HG03432 (cell line): Measurements from ENCODE around the gene ELOVL6.
"Not testable (repeated sequence)": the region's sequence is repeated elsewhere in the genome, so short reads cannot be mapped to it uniquely, and the experiment has no call there.

Source experiments
- ATAC-seq: cut with Tn5 transposase; IDR thresholded peaks from one replicate; pipeline ENCODE4 v1.9.1; 2021; ENCODE audit warnings: mild to moderate bottlenecking, moderate library complexity; ENCODE audit not compliant: unreplicated experiment

The ELOVL6 gene

DNA sequence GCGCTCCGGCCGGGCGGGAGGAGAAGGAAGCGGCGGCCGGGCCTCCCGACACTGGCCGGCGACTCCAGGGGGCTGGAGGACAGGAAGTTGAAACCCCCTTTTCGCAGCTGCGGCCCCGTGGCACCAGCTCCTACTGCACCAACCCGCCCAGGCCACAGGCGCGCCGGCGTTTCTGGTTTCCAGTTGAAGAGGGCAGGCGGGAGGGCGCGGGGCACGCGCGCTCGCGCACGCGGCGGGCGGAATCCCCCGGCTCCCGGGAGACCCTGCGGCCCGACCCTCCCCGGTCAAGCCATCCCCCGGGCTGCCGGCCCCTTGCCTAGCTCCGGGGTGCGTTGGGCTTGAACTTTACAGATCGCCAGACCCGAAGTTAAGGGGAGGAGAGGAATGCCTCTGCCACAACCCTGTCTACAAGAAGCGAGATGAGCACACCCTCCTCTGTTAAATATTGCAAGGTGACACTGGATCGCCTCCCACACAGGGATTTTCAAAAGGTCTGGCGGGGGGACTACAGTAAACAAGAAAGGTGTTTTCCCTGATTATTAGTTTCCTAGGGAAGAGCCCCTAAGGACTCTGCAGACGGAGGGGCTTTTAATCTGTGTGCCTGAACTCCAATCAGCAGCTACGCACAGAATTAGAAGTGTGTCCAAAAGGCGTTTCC lies 1.4 kb downstream of the ELOVL6 start:
- ATAC-seq: peak; percentile 33

DNA sequence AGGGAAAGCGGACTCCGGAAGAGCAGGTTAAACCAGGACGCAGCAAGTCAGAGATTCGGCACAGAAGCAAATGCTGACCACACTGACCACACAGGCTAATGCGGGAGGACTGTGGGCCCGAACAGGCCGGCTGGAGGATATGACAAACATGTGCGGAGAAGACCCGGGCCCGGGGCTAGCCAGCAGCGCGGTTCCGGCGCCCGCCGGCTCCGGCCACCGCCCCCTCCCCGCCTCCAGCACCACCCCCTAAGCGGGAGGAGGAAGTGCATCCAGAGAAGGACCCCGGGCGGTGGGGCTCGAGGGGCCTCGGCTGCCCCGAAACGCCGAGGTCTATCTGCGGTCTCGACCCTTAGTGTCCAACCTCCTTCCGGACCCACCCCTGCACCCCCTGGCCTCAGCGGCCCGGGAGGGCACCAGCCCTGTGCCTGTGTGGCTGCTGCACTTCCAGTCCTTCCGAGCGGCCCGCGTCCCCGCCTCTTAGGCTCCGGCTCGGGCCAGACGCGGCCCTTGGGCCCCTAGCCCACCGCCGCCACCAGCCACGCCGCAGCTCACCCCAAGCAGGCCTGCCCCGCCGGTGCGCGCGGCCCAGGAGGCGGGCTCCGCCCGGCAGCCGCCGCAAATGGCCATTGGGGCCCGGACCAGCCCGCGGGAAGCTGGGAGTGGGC lies 2.1 kb downstream of the ELOVL6 start:
- ATAC-seq: peak; percentile 34

GRCh38 chr4:110195561-110196205 lies 2.7 kb downstream of the ELOVL6 start:
- ATAC-seq: peak; percentile 1

GRCh38 chr4:110193822-110194761 lies 4.3 kb downstream of the ELOVL6 start:
- peak; percentile 76 for ATAC-seq

DNA sequence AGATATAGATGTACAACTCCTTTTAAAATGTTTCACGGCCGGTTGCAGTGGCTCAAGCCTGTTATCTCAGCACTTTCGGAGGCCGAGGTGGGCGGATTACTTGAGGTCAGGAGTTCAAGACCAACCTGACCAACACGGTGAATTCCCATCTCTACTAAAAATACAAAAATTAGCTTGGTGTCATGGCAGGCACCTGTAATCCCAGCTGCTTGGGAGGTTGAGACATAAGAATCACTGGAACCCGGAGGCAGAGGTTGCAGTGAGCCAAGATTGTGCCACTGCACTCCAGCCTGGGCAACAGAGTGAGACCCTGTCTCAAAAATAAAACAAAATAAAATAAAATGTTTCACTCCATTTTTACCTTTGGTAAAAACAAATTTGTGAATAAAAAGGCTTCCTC lies 5.1 kb downstream of the ELOVL6 start:
- ATAC-seq: not testable (repeated sequence)

DNA sequence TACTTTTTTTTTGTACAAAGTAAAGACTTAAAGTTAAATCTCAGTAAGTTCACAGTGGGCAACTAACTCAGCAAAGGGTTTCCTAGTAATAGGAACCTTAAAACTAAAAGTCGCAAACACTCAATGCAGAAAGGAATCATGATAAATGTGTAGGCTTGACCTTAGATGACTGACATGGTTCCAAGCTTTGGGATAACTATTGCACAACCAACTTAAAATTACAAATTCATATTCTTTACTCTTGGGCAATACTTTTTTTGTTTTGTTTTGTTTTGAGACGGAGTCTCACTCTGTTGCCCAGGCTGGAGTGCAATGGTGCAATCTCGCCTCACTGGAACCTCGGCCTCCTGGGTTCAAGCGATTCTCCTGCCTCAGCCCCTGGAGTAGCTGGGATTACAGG lies 8.2 kb downstream of the ELOVL6 start:
- no peak for ATAC-seq

GRCh38 chr4:110188113-110188512 lies 10.3 kb downstream of the ELOVL6 start:
- peak; percentile 50 for ATAC-seq

GRCh38 chr4:110184791-110185155 lies 13.6 kb downstream of the ELOVL6 start:
- ATAC-seq: no peak

- peak; percentile 60 for ATAC-seq
Measured at GRCh38 chr4:110184140-110184790, 14.2 kb downstream of the ELOVL6 start.

- ATAC-seq: peak; percentile 40
Measured at GRCh38 chr4:110183643-110184042, 14.8 kb downstream of the ELOVL6 start.

DNA sequence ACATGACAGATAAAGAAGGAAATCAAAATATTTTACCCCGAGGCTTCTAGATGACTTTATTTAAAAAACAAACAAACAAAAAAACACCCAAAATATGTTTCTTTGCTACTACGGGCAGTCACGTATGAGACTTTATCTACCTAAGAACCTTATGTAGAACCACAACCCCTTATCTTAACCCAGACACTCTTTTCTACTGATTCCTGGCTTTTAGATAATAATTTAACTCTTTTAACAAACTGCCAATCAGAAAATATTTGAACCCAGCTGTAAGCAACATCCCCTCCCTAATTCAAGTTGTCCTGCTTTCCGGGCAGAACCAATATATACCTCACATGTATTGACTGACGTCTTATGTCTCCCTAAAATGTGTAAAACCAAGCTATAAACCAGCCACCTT lies 15.4 kb downstream of the ELOVL6 start:
- ATAC-seq: no peak

- ATAC-seq: no peak
Measured at GRCh38 chr4:110181890-110182289, 16.5 kb downstream of the ELOVL6 start.

DNA sequence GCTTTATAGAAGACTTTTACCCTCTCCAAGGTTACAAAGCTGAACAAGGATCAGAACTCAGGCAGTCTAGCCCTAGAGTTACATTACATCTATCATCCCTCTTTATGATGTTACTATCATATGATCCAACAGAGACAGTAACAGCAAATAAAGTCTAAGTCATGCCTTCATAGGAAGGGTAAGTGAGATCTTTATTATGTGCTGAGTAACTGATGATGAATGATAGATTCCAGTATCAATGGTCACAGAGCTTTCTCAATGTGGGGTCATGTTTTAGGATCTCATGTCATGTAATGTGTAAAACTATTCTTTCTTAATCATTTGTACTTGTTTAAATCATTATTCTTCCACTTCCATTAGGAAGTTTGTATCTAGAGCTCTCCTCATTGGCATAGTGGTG lies 22.8 kb downstream of the ELOVL6 start:
- no peak for ATAC-seq

DNA sequence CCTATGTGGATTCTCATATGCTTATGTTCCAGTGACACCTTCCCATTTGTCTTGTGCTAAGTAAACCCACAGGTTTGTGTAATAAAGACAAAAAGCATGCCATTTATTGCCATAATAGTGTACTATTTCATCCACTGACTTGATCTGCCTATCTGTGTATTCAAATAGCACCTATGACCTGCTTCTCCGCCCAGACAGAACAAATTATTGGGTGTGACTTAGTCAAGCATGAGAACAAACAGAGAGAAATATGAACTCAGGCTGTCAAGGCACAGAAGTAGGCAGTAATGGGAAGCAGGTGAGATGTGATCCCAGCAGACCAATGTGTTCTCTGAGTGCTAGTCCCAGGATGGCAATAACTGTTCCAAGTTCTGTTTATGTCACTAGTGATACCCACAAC lies 25.4 kb downstream of the ELOVL6 start:
- no peak for ATAC-seq

DNA sequence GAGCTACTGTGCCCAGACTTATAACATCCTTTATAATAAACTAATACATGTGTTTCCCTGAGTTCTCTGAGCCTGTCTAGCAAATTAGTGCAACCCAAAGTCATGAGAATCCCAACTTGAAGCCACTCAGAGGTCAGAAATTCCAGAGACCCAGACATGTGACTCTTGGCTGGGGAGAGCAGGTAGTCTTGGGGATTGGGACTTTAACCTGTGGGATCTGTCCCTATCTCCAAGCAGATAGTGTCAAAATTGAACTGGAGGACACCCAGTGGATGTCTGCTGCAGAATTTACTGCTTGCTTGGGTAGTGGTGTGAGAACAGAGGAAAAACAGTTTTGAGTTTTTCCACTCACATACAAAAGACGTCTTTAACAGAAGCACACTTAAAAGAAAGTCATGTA lies 26.4 kb downstream of the ELOVL6 start:
- ATAC-seq: no peak

DNA sequence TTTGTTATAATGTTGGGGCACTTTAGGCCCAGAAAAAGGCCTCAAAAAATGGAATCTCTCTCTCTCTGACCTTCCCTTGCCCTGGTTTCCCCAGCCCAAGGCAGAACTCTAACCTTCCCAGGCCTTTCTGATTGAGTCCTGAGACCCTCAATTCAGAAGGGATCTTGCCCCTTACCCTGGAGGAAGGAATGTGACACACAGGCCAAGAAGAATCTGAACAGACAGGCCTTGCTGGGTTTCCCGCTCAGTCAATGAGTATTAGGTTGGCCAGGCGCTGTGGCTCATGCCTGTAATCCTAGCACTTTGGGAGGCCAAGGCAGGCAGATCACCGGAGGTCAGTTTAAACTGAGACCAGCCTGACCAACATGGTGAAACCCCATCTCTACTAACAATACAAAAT lies 27.6 kb downstream of the ELOVL6 start:
- no peak for ATAC-seq

DNA sequence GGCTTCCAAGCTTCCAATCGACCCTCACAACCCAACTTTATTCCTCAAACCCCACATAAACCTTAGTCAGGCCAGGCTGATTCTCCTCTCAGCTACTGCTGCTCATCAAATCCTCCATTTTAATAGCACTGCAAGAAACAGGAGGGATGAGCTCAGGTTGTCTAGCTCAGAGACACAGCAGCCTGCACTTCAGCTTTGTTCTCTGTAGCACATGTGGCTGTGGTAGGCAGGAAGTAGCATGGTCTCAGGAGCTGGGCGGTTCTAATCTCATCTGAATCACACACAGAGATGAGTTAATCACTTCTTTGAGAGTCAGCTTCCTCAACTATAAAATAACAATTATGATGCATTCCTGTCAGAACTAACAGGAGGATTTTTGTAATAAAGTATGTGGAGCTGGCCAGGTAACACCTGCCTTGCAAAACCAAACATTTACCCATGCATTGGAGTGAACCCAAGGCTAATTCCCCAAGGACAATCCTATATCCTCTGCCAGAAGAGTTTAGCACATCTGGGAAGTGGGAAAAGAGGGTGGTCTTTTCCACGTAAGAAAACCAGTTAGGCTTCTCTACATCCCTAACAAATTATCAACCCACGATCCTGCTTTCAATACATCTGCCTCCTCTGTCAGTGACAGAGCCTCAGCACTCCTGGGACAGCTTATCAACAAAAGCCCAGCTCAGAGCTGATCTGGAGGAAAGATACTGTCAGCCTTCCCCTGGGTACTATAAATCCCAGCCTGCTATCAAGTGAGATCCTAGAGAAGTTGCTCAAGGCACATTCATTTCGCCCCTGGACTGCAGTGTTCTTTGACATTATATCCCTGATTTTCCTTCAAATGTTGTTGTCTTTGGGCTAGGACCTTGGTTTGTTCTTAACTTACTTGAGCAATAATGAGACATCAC lies 32.8 kb downstream of the ELOVL6 start:
- peak; percentile 70 for ATAC-seq

DNA sequence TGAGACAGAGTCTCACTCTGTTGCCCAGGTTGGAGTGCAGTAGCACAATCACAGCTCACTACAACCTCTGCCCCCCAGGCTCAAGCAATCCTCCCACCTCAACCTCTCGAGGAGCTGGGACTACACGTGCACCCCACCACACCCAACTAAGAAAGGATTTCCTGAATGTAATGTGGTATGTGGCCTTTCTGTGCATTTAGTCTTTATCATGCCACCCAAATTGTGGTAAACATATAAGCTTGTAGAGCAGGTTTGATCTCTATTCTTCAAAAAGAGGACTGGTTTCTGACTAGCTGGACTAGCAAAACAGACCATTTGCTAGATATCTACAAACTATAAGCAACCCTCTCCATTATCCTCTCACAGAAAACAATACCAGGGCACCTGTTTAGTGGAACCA lies 33.6 kb downstream of the ELOVL6 start:
- no peak for ATAC-seq

DNA sequence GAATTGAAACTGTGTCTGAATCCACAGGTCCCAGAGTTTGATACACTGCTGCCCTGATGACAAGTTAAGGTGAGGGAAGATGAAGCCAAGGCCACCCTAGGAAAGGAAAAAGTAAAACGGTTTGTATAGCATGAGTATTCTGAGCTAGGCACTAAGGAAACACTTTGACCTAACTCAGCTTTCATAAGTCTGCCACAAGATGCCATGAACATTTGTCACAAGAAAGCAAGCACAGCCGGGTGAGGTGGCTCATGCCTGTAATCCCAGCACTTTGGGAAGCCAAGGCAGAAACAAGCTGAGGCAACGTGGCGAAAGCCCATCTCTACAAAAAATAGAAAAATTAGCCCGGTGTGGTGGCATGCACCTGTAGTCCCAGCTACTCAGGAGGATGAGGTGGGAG lies 34.2 kb downstream of the ELOVL6 start:
- ATAC-seq: no peak
